SU-DHL-6 (cell line): ENCODE measurements around the gene CAPN12.

ENCODE experiments used
- H2AFZ ChIP-seq: fragments of 200-600 bp; sonication (generic); 2 replicates; pipeline ENCODE4 v1.6.1; 2014; ENCODE audit warnings: low read depth, mild to moderate bottlenecking, moderate library complexity, mixed read lengths, antibody characterized with exemption, low read length; ENCODE audit not compliant: severe bottlenecking
- H3F3A ChIP-seq: fragments of 200-600 bp; shearing (Covaris generic); 2 replicates; pipeline ENCODE4 v1.6.0; 2016; ENCODE audit warnings: antibody characterized with exemption, mild to moderate bottlenecking; ENCODE audit not compliant: insufficient read depth
- H3K27ac ChIP-seq: fragments of 200-600 bp; sonication (generic); 2 replicates; pipeline ENCODE4 v1.5.1; 2016; ENCODE audit warnings: low read depth, mild to moderate bottlenecking, low read length, moderate library complexity, mixed read lengths
- H3K27me3 ChIP-seq: fragments of 200-600 bp; sonication (generic), shearing (Covaris generic); 2 replicates; pipeline ENCODE4 v1.6.0; 2014; ENCODE audit warnings: mild to moderate bottlenecking, low read length
- H3K36me3 ChIP-seq: fragments of 200-600 bp; sonication (generic); 2 replicates; pipeline ENCODE4 v1.6.1; 2014; ENCODE audit warnings: mild to moderate bottlenecking, low read length, mixed read lengths
- H3K4me2 ChIP-seq: fragments of 300-600, 200-600 bp; shearing (Covaris generic), sonication (generic); 2 replicates; pipeline ENCODE4 v1.6.0; 2014; ENCODE audit warnings: low read length, low read depth, mild to moderate bottlenecking; ENCODE audit not compliant: poor library complexity, severe bottlenecking
- H3K4me3 ChIP-seq: fragments of 200-600 bp; sonication (generic); 2 replicates; pipeline ENCODE4 v1.5.1; 2014; ENCODE audit warnings: antibody characterized with exemption, low read length, mild to moderate bottlenecking, mixed read lengths; ENCODE audit not compliant: insufficient read depth, poor library complexity, severe bottlenecking
- H3K79me2 ChIP-seq: fragments of 200-600 bp; sonication (generic); 2 replicates; pipeline ENCODE4 v1.6.1; 2014; ENCODE audit warnings: mild to moderate bottlenecking, low read length, moderate library complexity; ENCODE audit not compliant: insufficient read depth
- H3K9ac ChIP-seq: fragments of 200-600 bp; sonication (generic); 2 replicates; pipeline ENCODE4 v1.7.0; 2014; ENCODE audit warnings: mild to moderate bottlenecking, low read length
- H3K9me2 ChIP-seq: fragments of 200-600 bp; sonication (generic); replicated peaks from 2 replicates; pipeline ENCODE4 v1.6.1; 2014; ENCODE audit warnings: low read length; ENCODE audit not compliant: insufficient read depth
- H3K9me3 ChIP-seq: fragments of 200-600 bp; sonication (generic); 2 replicates; pipeline ENCODE4 v1.6.1; 2014; ENCODE audit warnings: low read length, mixed read lengths; ENCODE audit not compliant: insufficient read depth
- H4K20me1 ChIP-seq: fragments of 200-600 bp; sonication (generic); 2 replicates; pipeline ENCODE4 v1.6.1; 2014; ENCODE audit warnings: low read depth, mild to moderate bottlenecking, antibody characterized with exemption, low read length, moderate library complexity, mixed read lengths
- CTCF ChIP-seq: fragments of 200-600 bp; sonication (generic); IDR thresholded peaks from one replicate; pipeline ENCODE4 v1.5.1; 2017; ENCODE audit warnings: antibody characterized with exemption, mild to moderate bottlenecking, low read length, moderate library complexity; ENCODE audit not compliant: insufficient read depth, poor library complexity, severe bottlenecking
- EZH2phosphoT487 ChIP-seq: fragments of 200-600 bp; sonication (generic), shearing (Covaris generic); conservative IDR thresholded peaks from 2 replicates; pipeline ENCODE4 v1.6.1; 2018; ENCODE audit warnings: mild to moderate bottlenecking, antibody characterized with exemption, low read length, moderate library complexity, mixed read lengths

The CAPN12 gene

DNA sequence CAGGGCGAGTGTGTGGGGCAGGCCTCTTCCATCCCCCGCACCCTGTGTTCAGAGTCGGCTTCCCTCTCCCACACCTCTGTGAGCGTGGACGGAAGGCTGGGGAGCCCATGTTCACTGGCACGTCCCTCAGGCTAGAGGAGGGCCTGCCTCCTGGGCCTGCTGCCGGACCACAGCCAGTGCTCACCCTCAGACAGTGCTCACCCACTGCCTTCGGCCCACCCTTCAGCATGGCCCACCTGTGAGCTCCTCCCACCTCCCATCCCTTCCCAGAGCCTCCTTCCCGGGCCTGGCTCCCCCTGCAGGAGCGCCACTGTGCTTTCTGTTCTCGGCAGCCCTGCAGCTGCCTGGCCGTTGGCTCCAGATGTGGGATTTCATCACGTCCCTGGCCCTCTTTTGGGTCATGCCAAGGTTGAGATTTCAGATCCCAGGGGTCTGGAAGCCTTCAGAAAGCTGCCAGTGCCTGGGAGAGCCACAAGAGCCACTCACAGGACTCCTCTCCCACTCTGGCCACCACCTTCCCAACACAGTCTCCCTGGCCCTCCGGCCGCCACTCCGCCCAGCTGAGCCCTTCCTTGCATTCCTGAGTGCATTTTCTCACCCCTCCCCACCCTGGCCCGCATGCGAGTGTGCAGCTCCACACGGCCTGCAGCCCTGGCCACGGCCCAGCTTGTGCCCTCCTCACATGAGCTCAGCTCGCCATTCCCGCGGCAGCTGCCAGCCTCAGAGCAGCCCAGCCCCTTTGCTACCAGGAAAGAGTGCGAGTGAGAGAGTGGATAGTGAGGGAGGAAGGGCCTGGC, 25.3 kb downstream of the CAPN12 start:
- TF ChIP-seq CTCF (no peak), EZH2phosphoT487 (no peak)
- no peaks in the 10 kb centered on the region for H3K36me3 ChIP-seq
- no peak overlapping the region for H3K4me2 ChIP-seq
- no peaks in the 10 kb centered on the region for H3F3A ChIP-seq
- H2AFZ ChIP-seq, result no peak overlapping the region
- no peak overlapping the region for H3K9ac ChIP-seq
- H3K27ac ChIP-seq, result no peak overlapping the region
- no peaks in the 10 kb centered on the region for H3K9me2 ChIP-seq
- no peaks in the 10 kb centered on the region for H3K27me3 ChIP-seq
- no peak overlapping the region for H3K4me3 ChIP-seq
- no peaks in the 10 kb centered on the region for H3K79me2 ChIP-seq
- no peaks in the 10 kb centered on the region for H4K20me1 ChIP-seq
- no peaks in the 10 kb centered on the region for H3K9me3 ChIP-seq

GRCh38 chr19:38717855-38718254, 26.4 kb downstream of the CAPN12 start:
- H4K20me1 ChIP-seq, result no peaks in the 10 kb centered on the region
- TF ChIP-seq CTCF, result no peak
- TF ChIP-seq EZH2phosphoT487, result no peak

GRCh38 chr19:38717051-38717450, 27.2 kb downstream of the CAPN12 start:
- H3K27ac ChIP-seq, result no peak overlapping the region

More at GRCh38 chr19:38717855-38718254, 26.4 kb downstream of the CAPN12 start:
- Histone ChIP-seq H3K27ac (no peak overlapping the region), H3K79me2 (no peaks in the 10 kb centered on the region), H3K9me3 (no peaks in the 10 kb centered on the region), H2AFZ (no peak overlapping the region), H3K4me2 (no peak overlapping the region), H3K9ac (no peak overlapping the region), H3F3A (no peaks in the 10 kb centered on the region), H3K4me3 (no peak overlapping the region), H3K36me3 (no peaks in the 10 kb centered on the region), H3K27me3 (no peaks in the 10 kb centered on the region), H3K9me2 (no peaks in the 10 kb centered on the region)

More at GRCh38 chr19:38717051-38717450, 27.2 kb downstream of the CAPN12 start:
- no peaks in the 10 kb centered on the region for H3F3A ChIP-seq
- H3K4me3 ChIP-seq, result no peak overlapping the region
- no peaks in the 10 kb centered on the region for H3K36me3 ChIP-seq
- no peaks in the 10 kb centered on the region for H4K20me1 ChIP-seq
- no peaks in the 10 kb centered on the region for H3K9me3 ChIP-seq
- H3K79me2 ChIP-seq, result no peaks in the 10 kb centered on the region
- H3K9me2 ChIP-seq, result no peaks in the 10 kb centered on the region
- no peak overlapping the region for H2AFZ ChIP-seq
- H3K9ac ChIP-seq, result no peak overlapping the region
- H3K4me2 ChIP-seq, result no peak overlapping the region
- TF ChIP-seq EZH2phosphoT487 (no peak), CTCF (no peak)
- H3K27me3 ChIP-seq, result no peaks in the 10 kb centered on the region
